Measurements from ENCODE around the gene RPN2.

DNA sequence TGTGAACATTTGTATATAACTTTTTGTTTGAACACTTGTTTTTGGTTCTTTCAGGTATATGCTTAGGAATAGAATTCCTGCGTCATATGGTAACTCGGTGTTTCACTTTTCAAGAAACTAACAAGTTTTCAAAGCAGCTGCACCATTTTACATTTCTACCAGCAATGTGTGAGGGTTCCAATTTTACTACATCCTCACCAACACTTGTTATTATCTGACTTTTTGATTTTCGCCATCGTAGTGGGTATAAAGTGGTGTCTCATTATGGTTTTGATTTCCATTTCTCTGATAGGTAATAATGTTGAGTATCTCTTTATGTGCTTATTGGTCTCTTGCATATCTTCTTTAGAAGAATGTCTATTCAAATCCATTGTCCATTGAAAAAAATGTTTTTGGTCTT, 39.8 kb downstream of the RPN2 start:
- TF ChIP-seq, protein P1, sequence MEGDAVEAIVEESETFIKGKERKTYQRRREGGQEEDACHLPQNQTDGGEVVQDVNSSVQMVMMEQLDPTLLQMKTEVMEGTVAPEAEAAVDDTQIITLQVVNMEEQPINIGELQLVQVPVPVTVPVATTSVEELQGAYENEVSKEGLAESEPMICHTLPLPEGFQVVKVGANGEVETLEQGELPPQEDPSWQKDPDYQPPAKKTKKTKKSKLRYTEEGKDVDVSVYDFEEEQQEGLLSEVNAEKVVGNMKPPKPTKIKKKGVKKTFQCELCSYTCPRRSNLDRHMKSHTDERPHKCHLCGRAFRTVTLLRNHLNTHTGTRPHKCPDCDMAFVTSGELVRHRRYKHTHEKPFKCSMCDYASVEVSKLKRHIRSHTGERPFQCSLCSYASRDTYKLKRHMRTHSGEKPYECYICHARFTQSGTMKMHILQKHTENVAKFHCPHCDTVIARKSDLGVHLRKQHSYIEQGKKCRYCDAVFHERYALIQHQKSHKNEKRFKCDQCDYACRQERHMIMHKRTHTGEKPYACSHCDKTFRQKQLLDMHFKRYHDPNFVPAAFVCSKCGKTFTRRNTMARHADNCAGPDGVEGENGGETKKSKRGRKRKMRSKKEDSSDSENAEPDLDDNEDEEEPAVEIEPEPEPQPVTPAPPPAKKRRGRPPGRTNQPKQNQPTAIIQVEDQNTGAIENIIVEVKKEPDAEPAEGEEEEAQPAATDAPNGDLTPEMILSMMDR (conservative IDR thresholded peaks at IDR 0.05; ENCODE audit: low read length): no peak
- TF ChIP-seq EZH2phosphoT487 (IDR thresholded peaks at IDR 0.05; ENCODE audit: borderline replicate concordance, low read depth, low read length): no peak
